HG02571 (cell line): ENCODE data around the gene EREG.

Source experiments
- ATAC-seq: cut with Tn5 transposase; IDR thresholded peaks from one replicate; pipeline ENCODE4 v1.9.1; 2021; ENCODE audit warnings: mild to moderate bottlenecking, moderate library complexity; ENCODE audit not compliant: unreplicated experiment

The EREG gene

GRCh38 chr4:74418063-74418670 lies 53.2 kb downstream of the EREG start:
- no peak for ATAC-seq

GRCh38 chr4:74420863-74421262 lies 55.9 kb downstream of the EREG start:
- no peak for ATAC-seq

- ATAC-seq = no peak
Measured at GRCh38 chr4:74423104-74423503, 58.2 kb downstream of the EREG start.

GRCh38 chr4:74424111-74424510 lies 59.2 kb downstream of the EREG start:
- ATAC-seq = no peak

- ATAC-seq = no peak
Measured at GRCh38 chr4:74426101-74426500, 61.2 kb downstream of the EREG start.

GRCh38 chr4:74428276-74428675 lies 63.3 kb downstream of the EREG start:
- ATAC-seq = no peak

GRCh38 chr4:74431113-74431826 lies 66.3 kb downstream of the EREG start:
- ATAC-seq = no peak

- ATAC-seq = no peak
Measured at GRCh38 chr4:74433043-74433442, 68.1 kb downstream of the EREG start.

GRCh38 chr4:74433541-74434172 lies 68.7 kb downstream of the EREG start:
- no peak for ATAC-seq

- ATAC-seq = no peak
Measured at GRCh38 chr4:74435296-74435695, 70.4 kb downstream of the EREG start.

- no peak for ATAC-seq
Measured at GRCh38 chr4:74437866-74438265, 72.9 kb downstream of the EREG start.
